GM03348 (cell line): ENCODE results near the gene HIPK2.
"Not testable (repeated sequence)": the region's sequence is repeated elsewhere in the genome, so short reads cannot be mapped to it uniquely, and the experiment has no call there.

Experiments
- DNase-seq: peaks from one replicate; pipeline ENCODE4 v3.0.0; 2012; ENCODE audit warnings: low spot score

HIPK2 gene

GRCh38 chr7:139673230-139673629 lies 104.6 kb downstream of the HIPK2 start:
- no peak for DNase-seq

GRCh38 chr7:139671967-139672366 lies 105.8 kb downstream of the HIPK2 start:
- no peak for DNase-seq

GRCh38 chr7:139670662-139671061 lies 107.1 kb downstream of the HIPK2 start:
- not testable (repeated sequence) for DNase-seq

GRCh38 chr7:139669106-139670061 lies 108.4 kb downstream of the HIPK2 start:
- DNase-seq = no peak

- no peak for DNase-seq
Measured at GRCh38 chr7:139667377-139667776, 110.4 kb downstream of the HIPK2 start.

- no peak for DNase-seq
Measured at GRCh38 chr7:139666501-139666900, 111.3 kb downstream of the HIPK2 start.

- DNase-seq = no peak
Measured at GRCh38 chr7:139664434-139664833, 113.4 kb downstream of the HIPK2 start.

- DNase-seq = no peak
Measured at GRCh38 chr7:139663608-139664177, 114.1 kb downstream of the HIPK2 start.

- DNase-seq = no peak
Measured at GRCh38 chr7:139661903-139662302, 115.9 kb downstream of the HIPK2 start.

GRCh38 chr7:139661043-139661440 lies 116.8 kb downstream of the HIPK2 start:
- DNase-seq = no peak

- DNase-seq = no peak
Measured at GRCh38 chr7:139660317-139661042, 117.3 kb downstream of the HIPK2 start.

GRCh38 chr7:139659922-139660316 lies 117.9 kb downstream of the HIPK2 start:
- DNase-seq = no peak

GRCh38 chr7:139658908-139659675 lies 118.7 kb downstream of the HIPK2 start:
- no peak for DNase-seq

GRCh38 chr7:139658296-139658695 lies 119.5 kb downstream of the HIPK2 start:
- no peak for DNase-seq

- DNase-seq = no peak
Measured at GRCh38 chr7:139657725-139658124, 120.1 kb downstream of the HIPK2 start.

- DNase-seq = no peak
Measured at GRCh38 chr7:139656387-139656786, 121.4 kb downstream of the HIPK2 start.

- DNase-seq = no peak
Measured at GRCh38 chr7:139655305-139655704, 122.5 kb downstream of the HIPK2 start.

- no peak for DNase-seq
Measured at GRCh38 chr7:139654276-139655181, 123.3 kb downstream of the HIPK2 start.

GRCh38 chr7:139651914-139652313 lies 125.9 kb downstream of the HIPK2 start:
- no peak for DNase-seq

GRCh38 chr7:139651308-139651707 lies 126.5 kb downstream of the HIPK2 start:
- DNase-seq = no peak
